ENCODE results near the gene SYPL2. TPM values are rescaled to one million over a fixed set of nuclear protein-coding genes. Genes with fewer than 3 reads are reported as not detected.

The SYPL2 gene
- total RNA-seq, 1 experiment from 2014 or later, result 2.5 TPM

GRCh38 chr1:109454497-109455133 is 11.7 kb upstream of the SYPL2 start:
- H3K18ac ChIP-seq (ENCODE audit: insufficient read length, low read depth, low read length), result no peak overlapping the region
- H2BK20ac ChIP-seq (ENCODE audit: low read depth, low read length, poor library complexity, severe bottlenecking), result no peak overlapping the region
- Mint-ChIP-seq H3K4me3 (no peak overlapping the region), H3K27me3 (ENCODE audit: low read depth) (peaks cover 18% of the 10 kb centered on the region), H3K36me3 (ENCODE audit: insufficient read depth in 1 of 3, low read depth in 3 of 3) (peaks cover 0 to 16% (median 0%) of the 10 kb centered on the region in 3 experiments; a peak in 3 of 7 replicates), H3K4me1 (no peaks in the 10 kb centered on the region), H3K27ac (no peak overlapping the region), H3K9me3 (peaks cover 26 to 33% of the 10 kb centered on the region in 2 experiments)
- no peak overlapping the region for H4K91ac ChIP-seq (ENCODE audit: insufficient read length, low read depth, low read length)
- no CpG with 5 or more reads among the region's 1 CpG for WGBS (ENCODE audit: extremely low coverage, insufficient read length, low lambda C conversion rate)
- no peak for DNase-seq
- TF ChIP-seq, protein P1, sequence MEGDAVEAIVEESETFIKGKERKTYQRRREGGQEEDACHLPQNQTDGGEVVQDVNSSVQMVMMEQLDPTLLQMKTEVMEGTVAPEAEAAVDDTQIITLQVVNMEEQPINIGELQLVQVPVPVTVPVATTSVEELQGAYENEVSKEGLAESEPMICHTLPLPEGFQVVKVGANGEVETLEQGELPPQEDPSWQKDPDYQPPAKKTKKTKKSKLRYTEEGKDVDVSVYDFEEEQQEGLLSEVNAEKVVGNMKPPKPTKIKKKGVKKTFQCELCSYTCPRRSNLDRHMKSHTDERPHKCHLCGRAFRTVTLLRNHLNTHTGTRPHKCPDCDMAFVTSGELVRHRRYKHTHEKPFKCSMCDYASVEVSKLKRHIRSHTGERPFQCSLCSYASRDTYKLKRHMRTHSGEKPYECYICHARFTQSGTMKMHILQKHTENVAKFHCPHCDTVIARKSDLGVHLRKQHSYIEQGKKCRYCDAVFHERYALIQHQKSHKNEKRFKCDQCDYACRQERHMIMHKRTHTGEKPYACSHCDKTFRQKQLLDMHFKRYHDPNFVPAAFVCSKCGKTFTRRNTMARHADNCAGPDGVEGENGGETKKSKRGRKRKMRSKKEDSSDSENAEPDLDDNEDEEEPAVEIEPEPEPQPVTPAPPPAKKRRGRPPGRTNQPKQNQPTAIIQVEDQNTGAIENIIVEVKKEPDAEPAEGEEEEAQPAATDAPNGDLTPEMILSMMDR (conservative IDR thresholded peaks at IDR 0.05), result no peak
- no peak overlapping the region for H3T11ph ChIP-seq (ENCODE audit: low read length)
- H3K79me2 ChIP-seq (ENCODE audit: insufficient read depth, low read length), result no peaks in the 10 kb centered on the region
- H3K9ac ChIP-seq (ENCODE audit: extremely low read depth, insufficient read length, low read length), result no peak overlapping the region
- no peak overlapping the region for H2AFZ ChIP-seq (ENCODE audit: low read length)
- H2BK12ac ChIP-seq (ENCODE audit: insufficient read length, low read depth, low read length), result no peak overlapping the region
- no peaks in the 10 kb centered on the region for H3K27me3 ChIP-seq (ENCODE audit: insufficient read depth, low read length)
- no peaks in the 10 kb centered on the region for H3K9me3 ChIP-seq (ENCODE audit: control insufficient read depth, low read depth, low read length)
- no peak overlapping the region for H3K4me2 ChIP-seq (ENCODE audit: insufficient read depth, insufficient read length, low read length)
- H4K5ac ChIP-seq (ENCODE audit: insufficient read length, low read depth, low read length), result no peak overlapping the region
- no peaks in the 10 kb centered on the region for H3K23me2 ChIP-seq (ENCODE audit: insufficient read length, low read depth, low read length, poor library complexity, severe bottlenecking)
- no peak overlapping the region for H3K4ac ChIP-seq (ENCODE audit: low read depth, low read length)
- H2AK5ac ChIP-seq (ENCODE audit: insufficient read length, low read length), result no peak overlapping the region
- no peak overlapping the region for H4K8ac ChIP-seq (replicated peaks; ENCODE audit: insufficient read length, low read depth, low read length)
- H3K23ac ChIP-seq (ENCODE audit: insufficient read length, low read depth, low read length), result no peak overlapping the region
- H3K56ac ChIP-seq (ENCODE audit: insufficient read length, low read depth, low read length), result no peak overlapping the region
- H3K79me1 ChIP-seq (ENCODE audit: insufficient read depth, low read depth, low read length, poor library complexity, severe bottlenecking), result no peaks in the 10 kb centered on the region
- H4K20me1 ChIP-seq (ENCODE audit: control insufficient read depth, insufficient read depth, insufficient read length), result no peaks in the 10 kb centered on the region
- no peaks in the 10 kb centered on the region for H3K4me1 ChIP-seq (ENCODE audit: insufficient read depth, low read length)
- no peak overlapping the region for H2BK15ac ChIP-seq (ENCODE audit: low read depth, low read length)
- no peak overlapping the region for H2BK120ac ChIP-seq (ENCODE audit: low read depth, low read length, poor library complexity, severe bottlenecking)
- H2BK5ac ChIP-seq (ENCODE audit: insufficient read length, low read length), result no peak overlapping the region
- no peak overlapping the region for H3K27ac ChIP-seq (ENCODE audit: insufficient read length, low read depth, low read length)
- no peak overlapping the region for H3K14ac ChIP-seq (ENCODE audit: insufficient read depth, low read length)
